ENCODE measurements around the gene ZNF436. TPM values are rescaled to one million over a fixed set of nuclear protein-coding genes. Genes with fewer than 3 reads are reported as not detected.

Gene ZNF436
- total and polyA plus RNA-seq, 2 of the 13 experiments (the other 11 are each of a cell fraction or from before 2014, with no cell fraction given) = 4.3 to 9.9 TPM

GRCh38 chr1:23376890-23377811 lies 7.5 kb upstream of the ZNF436 start (continued):
- TF ChIP-seq FUBP1 (CRISPR knock-in tag; IDR thresholded peaks at IDR 0.05; ENCODE audit: borderline replicate concordance) (no peak), ZFP91 (CRISPR knock-in tag; IDR thresholded peaks at IDR 0.05; ENCODE audit: borderline replicate concordance) (peak; percentile 44; the same call in 1 of the 2 replicates), XRCC5 (optimal IDR thresholded peaks at IDR 0.05; ENCODE audit: low read length) (no peak), ELF3 (CRISPR knock-in tag; IDR thresholded peaks at IDR 0.05) (no peak), EZH2 (conservative IDR thresholded peaks at IDR 0.05; ENCODE audit: low read depth, low read length) (no peak), MEF2D (CRISPR knock-in tag; IDR thresholded peaks at IDR 0.05) (no peak), NR3C1 (CRISPR knock-in tag; IDR thresholded peaks at IDR 0.05) (no peak), TRIM22 (IDR thresholded peaks at IDR 0.05) (no peak), ZFY (CRISPR knock-in tag; IDR thresholded peaks at IDR 0.05) (peak; percentile 50), ZNF782 (CRISPR knock-in tag; IDR thresholded peaks at IDR 0.05; ENCODE audit: borderline replicate concordance) (no peak), CCAR2 (optimal IDR thresholded peaks at IDR 0.05; ENCODE audit: low read depth, low read length) (no peak), ZNF629 (CRISPR knock-in tag; conservative IDR thresholded peaks at IDR 0.05) (no peak), ZNF713 (CRISPR knock-in tag; IDR thresholded peaks at IDR 0.05) (no peak), ZBTB8A (CRISPR knock-in tag; IDR thresholded peaks at IDR 0.05; ENCODE audit: borderline replicate concordance, low read depth) (no peak), ZBTB3 (CRISPR knock-in tag; IDR thresholded peaks at IDR 0.05; ENCODE audit: borderline replicate concordance, low read depth) (no peak), ZNF18 (CRISPR knock-in tag; IDR thresholded peaks at IDR 0.05; ENCODE audit: insufficient replicate concordance) (no peak), RFXAP (CRISPR knock-in tag; IDR thresholded peaks at IDR 0.05; ENCODE audit: borderline replicate concordance) (no peak), MAX (IDR thresholded peaks at IDR 0.05) (peak; percentile 14; the same call in 1 of the 2 replicates), ARNT (IDR thresholded peaks at IDR 0.05) (no peak), SRSF9 (IDR thresholded peaks at IDR 0.05; ENCODE audit: borderline replicate concordance, insufficient read depth, low read depth, low read length, poor library complexity, severe bottlenecking) (no peak), ERF (CRISPR knock-in tag; IDR thresholded peaks at IDR 0.05) (no peak)

Data from HepG2 (cell line).